Stomach (tissue), 4 donors: ENCODE data around the gene MYH9.
"Not testable (repeated sequence)": the region's sequence is repeated elsewhere in the genome, so short reads cannot be mapped to it uniquely, and the experiment has no call there.

Experiments used
- EP300 ChIP-seq: sonication (generic); formaldehyde crosslinking; IDR thresholded peaks from one replicate; pipeline ENCODE4 v1.6.1; 2017; ENCODE audit warnings: antibody characterized with exemption
- POLR2A ChIP-seq, 4 donors: fragments of 450-650 bp; IDR thresholded peaks; one replicate each; pipeline ENCODE4 v1.6.1; 2016; ENCODE audit warnings: antibody characterized with exemption in 4 of 4, control low read depth in 2 of 4, mild to moderate bottlenecking in 1 of 4, moderate library complexity in 1 of 4
- POLR2AphosphoS5 ChIP-seq, 3 donors: sonication (generic); formaldehyde crosslinking; IDR thresholded peaks; one replicate each; pipeline ENCODE4 v1.6.1; 2016; ENCODE audit warnings: antibody characterized with exemption in 3 of 3
- TF ChIP-seq, protein P1 (sequence below), 7 experiments: fragments of 450-650 bp in 4 of 7; fragments of 200-600 bp in 3 of 7; sonication (generic) in 3 of 7; IDR thresholded peaks; one replicate each; pipeline ENCODE4 v1.5.1; 2016 to 2019; ENCODE audit warnings: antibody characterized with exemption in 7 of 7, control low read depth in 2 of 7, mild to moderate bottlenecking in 1 of 7

DNA sequence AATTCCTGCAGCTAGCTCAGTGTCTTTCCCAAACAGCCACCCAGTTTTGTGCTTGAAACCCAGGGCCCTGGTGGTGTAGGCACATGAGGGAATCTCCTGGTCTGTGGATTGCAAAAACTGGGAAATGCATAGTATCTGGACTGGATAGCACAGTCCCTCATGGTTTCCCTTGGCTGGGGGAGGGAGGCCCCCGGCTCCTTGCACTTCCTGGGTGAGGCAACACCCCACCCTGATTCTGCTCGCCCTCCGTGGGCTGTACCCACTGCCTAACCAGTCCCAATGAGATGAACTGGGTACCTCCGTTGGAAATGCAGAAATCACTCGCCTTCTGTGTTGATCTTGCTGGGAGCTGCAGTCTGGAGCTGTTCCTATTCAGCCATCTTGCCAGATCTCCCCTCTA lies 115.8 kb downstream of the MYH9 start:
- TF ChIP-seq, protein P1, sequence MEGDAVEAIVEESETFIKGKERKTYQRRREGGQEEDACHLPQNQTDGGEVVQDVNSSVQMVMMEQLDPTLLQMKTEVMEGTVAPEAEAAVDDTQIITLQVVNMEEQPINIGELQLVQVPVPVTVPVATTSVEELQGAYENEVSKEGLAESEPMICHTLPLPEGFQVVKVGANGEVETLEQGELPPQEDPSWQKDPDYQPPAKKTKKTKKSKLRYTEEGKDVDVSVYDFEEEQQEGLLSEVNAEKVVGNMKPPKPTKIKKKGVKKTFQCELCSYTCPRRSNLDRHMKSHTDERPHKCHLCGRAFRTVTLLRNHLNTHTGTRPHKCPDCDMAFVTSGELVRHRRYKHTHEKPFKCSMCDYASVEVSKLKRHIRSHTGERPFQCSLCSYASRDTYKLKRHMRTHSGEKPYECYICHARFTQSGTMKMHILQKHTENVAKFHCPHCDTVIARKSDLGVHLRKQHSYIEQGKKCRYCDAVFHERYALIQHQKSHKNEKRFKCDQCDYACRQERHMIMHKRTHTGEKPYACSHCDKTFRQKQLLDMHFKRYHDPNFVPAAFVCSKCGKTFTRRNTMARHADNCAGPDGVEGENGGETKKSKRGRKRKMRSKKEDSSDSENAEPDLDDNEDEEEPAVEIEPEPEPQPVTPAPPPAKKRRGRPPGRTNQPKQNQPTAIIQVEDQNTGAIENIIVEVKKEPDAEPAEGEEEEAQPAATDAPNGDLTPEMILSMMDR (IDR thresholded peaks at IDR 0.05): not testable (repeated sequence)
- not testable (repeated sequence) for TF ChIP-seq POLR2A (IDR thresholded peaks at IDR 0.05); POLR2AphosphoS5 (IDR thresholded peaks at IDR 0.05); EP300
